ENCODE measurements around the gene C15orf40.
"Not testable (repeated sequence)": the region's sequence is repeated elsewhere in the genome, so short reads cannot be mapped to it uniquely, and the experiment has no call there.

Gene C15orf40

DNA sequence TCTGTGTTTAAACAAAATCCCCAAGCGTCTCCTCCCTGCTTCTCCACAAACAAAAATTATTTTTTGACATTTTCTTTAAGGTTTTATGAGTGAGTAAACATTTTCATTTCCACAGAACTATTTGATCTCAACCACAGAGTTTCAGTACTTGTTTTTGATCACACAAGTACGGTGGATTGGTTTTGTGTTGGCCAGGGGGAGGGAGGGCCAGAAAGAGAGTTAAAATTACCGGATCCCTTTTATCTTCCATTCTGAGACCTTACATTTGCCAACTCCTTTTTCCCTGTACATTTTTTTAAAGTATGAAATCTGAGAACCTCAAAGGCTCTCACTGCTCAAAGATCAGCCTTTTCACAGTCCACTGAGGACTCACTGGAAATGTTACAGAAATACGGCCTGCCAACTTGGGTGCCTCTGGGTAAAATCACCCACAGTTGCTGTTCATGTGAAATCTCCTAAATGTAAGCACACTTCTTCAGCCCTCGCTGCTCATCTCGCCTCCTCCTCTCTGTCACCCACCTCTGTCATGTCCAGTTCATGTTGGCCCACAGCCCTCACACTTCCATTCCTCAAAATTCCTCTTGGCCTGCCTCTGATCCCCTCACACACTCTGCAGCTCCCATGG lies 60.6 kb downstream of the C15orf40 start:
- DNase-seq: no peak

DNA sequence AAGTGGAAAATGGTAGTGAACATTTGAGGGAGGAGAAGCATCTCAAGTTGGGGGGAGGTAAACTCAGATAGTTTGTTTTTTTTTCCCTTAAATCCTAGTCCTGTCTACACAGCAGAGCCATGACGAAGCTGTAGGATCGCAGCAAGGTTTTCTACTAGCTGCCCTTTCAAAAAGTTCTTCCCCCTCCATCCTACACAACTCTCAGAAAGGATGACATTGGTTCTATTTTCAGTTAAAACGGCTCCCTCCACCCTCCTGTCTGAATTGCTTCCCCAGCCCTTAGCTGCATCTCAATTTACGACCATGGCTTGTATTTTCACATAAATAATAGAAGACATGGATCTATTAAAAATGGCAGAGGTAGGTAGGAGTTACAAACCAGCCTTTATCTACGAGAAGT lies 61.1 kb downstream of the C15orf40 start:
- DNase-seq: no peak

GRCh38 chr15:82946155-82946701 lies 65.2 kb downstream of the C15orf40 start:
- DNase-seq: no peak

DNA sequence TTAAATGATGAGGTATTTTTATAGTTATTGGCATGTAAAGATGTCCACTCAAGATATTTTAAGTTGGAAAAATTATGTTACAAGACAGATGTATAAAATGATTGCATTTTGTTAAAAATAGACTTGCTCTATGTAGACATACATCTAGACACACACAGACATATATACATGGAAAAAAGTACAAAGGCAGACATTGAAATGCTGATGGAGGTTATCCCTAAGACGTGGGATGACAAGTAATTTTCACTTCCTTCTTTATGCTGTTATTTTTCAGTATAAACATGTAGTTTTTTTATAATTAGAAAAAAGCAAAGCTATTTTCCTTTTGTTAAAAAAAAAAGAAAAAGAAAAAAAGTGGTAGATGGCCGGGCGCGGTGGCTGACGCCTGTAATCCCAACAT lies 66.1 kb downstream of the C15orf40 start:
- DNase-seq: no peak

DNA sequence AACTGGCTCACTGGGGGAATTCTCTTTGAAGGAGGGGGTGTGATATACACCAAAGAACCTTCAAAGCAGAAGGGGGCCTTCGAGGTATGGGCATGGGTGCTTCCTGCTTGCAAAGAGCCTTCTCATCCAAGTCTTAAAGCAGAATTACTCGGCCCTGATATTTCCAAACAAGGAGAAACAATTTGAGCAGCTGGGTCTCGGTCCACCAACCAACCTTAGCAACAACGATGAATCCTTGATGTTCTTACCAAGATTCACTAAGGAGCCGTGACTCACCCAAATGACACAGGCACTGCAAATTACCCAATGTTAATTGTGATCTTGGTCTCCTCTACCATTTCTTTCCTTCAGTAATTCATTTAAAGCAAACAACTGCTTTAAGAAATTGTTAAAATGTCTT lies 66.6 kb downstream of the C15orf40 start:
- no peak for DNase-seq

GRCh38 chr15:82944056-82944455 lies 67.4 kb downstream of the C15orf40 start:
- DNase-seq: no peak

GRCh38 chr15:82943176-82943575 lies 68.3 kb downstream of the C15orf40 start:
- DNase-seq: peak; percentile 33

DNA sequence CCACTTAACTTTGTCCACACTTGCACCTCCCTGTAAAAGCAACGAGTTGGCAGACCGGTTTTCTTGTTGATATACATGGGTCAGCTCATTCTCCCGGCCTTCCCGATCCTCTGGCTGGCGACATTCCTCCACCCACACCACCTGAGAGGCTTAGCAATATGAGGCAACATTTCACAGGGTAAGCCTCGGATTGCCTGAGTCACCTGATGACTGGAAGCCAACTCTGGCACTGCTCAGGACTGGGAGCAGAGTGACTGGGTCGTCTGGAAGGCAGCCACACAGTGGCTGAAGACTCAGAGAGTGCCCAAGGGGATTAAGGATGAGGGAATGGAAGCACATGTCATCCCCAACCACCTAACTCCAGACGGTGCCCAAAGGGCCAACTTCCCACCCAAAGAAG lies 68.7 kb downstream of the C15orf40 start:
- DNase-seq: no peak

DNA sequence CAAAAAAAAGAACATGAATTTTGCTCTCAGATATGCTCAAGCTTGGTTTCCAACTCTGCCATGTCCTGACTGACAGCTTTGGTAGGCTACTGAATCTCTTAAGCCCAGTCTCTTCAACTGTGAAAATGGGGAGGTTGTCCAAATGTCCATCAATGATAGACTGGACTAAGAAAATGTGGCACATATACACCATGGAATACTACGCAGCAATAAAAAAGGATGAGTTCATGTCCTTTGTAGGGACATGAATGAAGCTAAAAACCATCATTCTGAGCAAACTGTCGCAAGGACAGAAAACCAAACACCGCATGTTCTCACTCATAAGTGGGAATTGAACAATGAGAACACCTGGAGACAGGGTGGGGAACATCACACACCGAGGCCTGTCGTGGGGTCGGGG lies 71.8 kb downstream of the C15orf40 start:
- DNase-seq: not testable (repeated sequence)

Measured in OCI-M1 (cell line).